Mesendoderm (in vitro differentiated cells): ENCODE measurements around the gene TRPM3.

Experiments used
- DNase-seq: peaks from one replicate; pipeline ENCODE4 v3.0.0; 2013
- H2AK5ac ChIP-seq: 2 replicates; pipeline ENCODE4 v1.6.1; 2013; ENCODE audit warnings: low read length, inconsistent platforms
- H2BK120ac ChIP-seq: 2 replicates; pipeline ENCODE4 v1.6.1; 2013; ENCODE audit warnings: low read depth, mild to moderate bottlenecking, low read length, moderate library complexity, mixed read lengths
- H2BK15ac ChIP-seq: replicated peaks from 2 replicates; pipeline ENCODE4 v1.6.1; 2013; ENCODE audit warnings: low read depth, mild to moderate bottlenecking, moderate library complexity
- H2BK5ac ChIP-seq: 2 replicates; pipeline ENCODE4 v1.6.1; 2013; ENCODE audit warnings: low read length, inconsistent platforms
- H3K18ac ChIP-seq: 2 replicates; pipeline ENCODE4 v1.6.1; 2013; ENCODE audit warnings: mild to moderate bottlenecking, low read length, mixed read lengths
- H3K23ac ChIP-seq: one replicate; pipeline ENCODE4 v1.6.1; 2013; ENCODE audit warnings: low read length
- H3K27ac ChIP-seq: 2 replicates; pipeline ENCODE4 v1.5.1; 2013; ENCODE audit warnings: low read depth, mild to moderate bottlenecking, inconsistent platforms, low read length, moderate library complexity
- H3K27me3 ChIP-seq: 2 replicates; pipeline ENCODE4 v1.6.1; 2013; ENCODE audit warnings: low read length, control low read depth, mild to moderate bottlenecking, inconsistent platforms; ENCODE audit not compliant: insufficient read depth, poor library complexity
- H3K36me3 ChIP-seq: 2 replicates; pipeline ENCODE4 v1.6.1; 2013; ENCODE audit warnings: low read length, inconsistent platforms; ENCODE audit not compliant: control insufficient read depth, insufficient read depth
- H3K4ac ChIP-seq: one replicate; pipeline ENCODE4 v1.6.1; 2013; ENCODE audit warnings: low read depth, mild to moderate bottlenecking, low read length, moderate library complexity
- H3K4me1 ChIP-seq: 2 replicates; pipeline ENCODE4 v1.6.1; 2013; ENCODE audit warnings: low read depth, low read length, inconsistent platforms; ENCODE audit not compliant: control insufficient read depth
- H3K4me2 ChIP-seq: 2 replicates; pipeline ENCODE4 v1.6.1; 2013; ENCODE audit warnings: low read length
- H3K4me3 ChIP-seq: 2 replicates; pipeline ENCODE4 v1.5.1; 2013; ENCODE audit warnings: mild to moderate bottlenecking, low read length
- H3K56ac ChIP-seq: one replicate; pipeline ENCODE4 v1.6.1; 2013; ENCODE audit warnings: low read length
- H3K79me1 ChIP-seq: 2 replicates; pipeline ENCODE4 v1.6.1; 2013; ENCODE audit warnings: low read length, inconsistent platforms
- H3K79me2 ChIP-seq: 2 replicates; pipeline ENCODE4 v1.6.1; 2013; ENCODE audit warnings: mild to moderate bottlenecking, low read length; ENCODE audit not compliant: control insufficient read depth, insufficient read depth
- H3K9ac ChIP-seq: 2 replicates; pipeline ENCODE4 v1.6.1; 2013; ENCODE audit warnings: low read length, inconsistent platforms
- H4K5ac ChIP-seq: one replicate; pipeline ENCODE4 v1.6.1; 2013; ENCODE audit warnings: low read length
- H4K8ac ChIP-seq: one replicate; pipeline ENCODE4 v1.6.1; 2013; ENCODE audit warnings: low read depth, mild to moderate bottlenecking, control low read depth, low read length, moderate library complexity
- WGBS: extraction: QIAGEN DNeasy Blood & Tissue Kit; methylation state at CpG from one replicate; pipeline ENCODE4 v1.1.7; 2013; ENCODE audit warnings: low lambda C conversion rate, missing lambda C conversion rate; ENCODE audit not compliant: insufficient coverage; ENCODE audit errors: extremely low coverage; 5-methylcytosine and 5-hydroxymethylcytosine counted together

TRPM3 gene

DNA sequence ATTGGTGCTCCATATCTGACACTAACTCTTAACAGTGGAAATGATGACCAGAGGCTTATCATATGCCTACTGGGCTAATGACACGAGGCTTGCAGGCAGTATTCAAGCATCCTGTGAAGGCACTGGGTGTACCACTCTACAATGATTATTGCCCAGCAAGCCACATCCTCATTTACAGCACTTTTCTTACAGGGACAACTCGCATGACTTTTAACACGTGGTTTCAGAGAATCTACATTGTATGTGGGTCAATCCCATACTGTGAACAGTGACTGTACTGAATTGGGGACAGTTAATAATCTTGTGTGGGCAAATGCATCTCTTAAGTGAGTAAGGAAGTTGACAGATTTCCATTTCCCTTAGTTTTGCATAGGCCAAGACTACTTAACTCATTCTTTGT, 260.0 kb downstream of the TRPM3 start:
- no peak overlapping the region for H3K4me2 ChIP-seq
- H3K4me3 ChIP-seq, result no peak overlapping the region
- WGBS, result no CpG with 5 or more reads among the region's 3 CpGs
- no peak overlapping the region for H3K23ac ChIP-seq
- H3K9ac ChIP-seq, result no peak overlapping the region
- no peak overlapping the region for H4K8ac ChIP-seq
- H3K56ac ChIP-seq, result no peak overlapping the region
- no peak overlapping the region for H3K27ac ChIP-seq
- H3K27me3 ChIP-seq, result no peaks in the 10 kb centered on the region
- H4K5ac ChIP-seq, result no peak overlapping the region
- no peak for DNase-seq
- no peak overlapping the region for H2AK5ac ChIP-seq
- H3K36me3 ChIP-seq, result no peaks in the 10 kb centered on the region
- no peak overlapping the region for H3K4ac ChIP-seq
- H3K79me1 ChIP-seq, result no peaks in the 10 kb centered on the region
- H2BK120ac ChIP-seq, result no peak overlapping the region
- H2BK5ac ChIP-seq, result no peak overlapping the region
- H2BK15ac ChIP-seq, result no peak overlapping the region
- H3K4me1 ChIP-seq, result no peaks in the 10 kb centered on the region
- no peaks in the 10 kb centered on the region for H3K79me2 ChIP-seq
- no peak overlapping the region for H3K18ac ChIP-seq

DNA sequence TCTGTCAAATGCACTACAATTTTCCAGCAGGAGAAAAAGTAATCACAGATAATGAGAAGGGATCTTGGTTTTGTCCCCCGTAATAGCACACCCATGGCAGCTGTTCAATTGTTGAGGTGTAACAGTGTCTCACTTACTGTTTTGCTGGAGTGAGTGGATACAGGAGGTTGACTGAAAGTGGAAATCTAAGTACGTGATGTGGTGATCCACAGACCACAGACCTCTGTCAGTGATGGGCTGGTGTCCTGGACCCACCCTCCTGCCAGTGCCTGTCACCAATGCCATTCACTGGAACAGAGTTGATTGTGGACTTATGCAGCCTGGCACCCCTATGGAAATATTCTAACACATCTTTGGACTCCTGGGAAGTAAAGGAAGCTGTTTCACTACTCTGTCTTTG, 261.7 kb downstream of the TRPM3 start:
- H3K4me3 ChIP-seq, result no peak overlapping the region
- no peaks in the 10 kb centered on the region for H3K36me3 ChIP-seq
- H2AK5ac ChIP-seq, result no peak overlapping the region
- H3K79me2 ChIP-seq, result no peaks in the 10 kb centered on the region
- H3K4me2 ChIP-seq, result no peak overlapping the region
- no peak overlapping the region for H3K18ac ChIP-seq
- H2BK120ac ChIP-seq, result no peak overlapping the region
- no peak overlapping the region for H2BK15ac ChIP-seq
- no peaks in the 10 kb centered on the region for H3K79me1 ChIP-seq
- H4K8ac ChIP-seq, result no peak overlapping the region
- no peak for DNase-seq
- H2BK5ac ChIP-seq, result no peak overlapping the region
- no peaks in the 10 kb centered on the region for H3K27me3 ChIP-seq
- no peak overlapping the region for H3K27ac ChIP-seq
- H3K4me1 ChIP-seq, result no peaks in the 10 kb centered on the region
- no peak overlapping the region for H3K56ac ChIP-seq
- WGBS, result no CpG with 5 or more reads among the region's 2 CpGs
- no peak overlapping the region for H3K23ac ChIP-seq
- H4K5ac ChIP-seq, result no peak overlapping the region
- H3K9ac ChIP-seq, result no peak overlapping the region
- no peak overlapping the region for H3K4ac ChIP-seq

DNA sequence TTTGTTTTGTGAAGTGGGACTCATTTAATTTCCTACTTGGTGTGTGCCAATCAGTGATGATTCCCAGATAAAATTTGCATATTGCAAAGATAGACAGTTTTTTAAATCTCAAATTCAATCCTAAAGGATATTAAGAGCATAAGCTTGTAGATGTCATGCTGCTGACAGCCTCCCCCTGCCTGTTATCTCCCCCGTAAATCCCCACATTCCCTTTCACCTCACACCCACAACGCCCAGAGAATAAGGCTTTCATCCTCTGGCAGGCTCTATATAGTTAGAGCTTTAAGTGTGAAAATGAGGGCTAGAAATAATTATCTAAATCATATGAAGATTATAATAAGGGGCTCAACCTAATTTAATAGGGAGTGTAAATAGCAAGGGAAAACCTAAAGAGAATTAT, 265.0 kb downstream of the TRPM3 start:
- H3K18ac ChIP-seq, result no peak overlapping the region
- no peak overlapping the region for H3K23ac ChIP-seq
- H3K27me3 ChIP-seq, result no peaks in the 10 kb centered on the region
- no peak overlapping the region for H3K4ac ChIP-seq
- H2BK5ac ChIP-seq, result no peak overlapping the region
- H2BK120ac ChIP-seq, result no peak overlapping the region
- no peaks in the 10 kb centered on the region for H3K79me1 ChIP-seq
- H2AK5ac ChIP-seq, result no peak overlapping the region
- H3K9ac ChIP-seq, result no peak overlapping the region
- H3K27ac ChIP-seq, result no peak overlapping the region
- H2BK15ac ChIP-seq, result no peak overlapping the region
- H3K79me2 ChIP-seq, result no peaks in the 10 kb centered on the region
- DNase-seq, result no peak
- no peak overlapping the region for H3K4me2 ChIP-seq
- no peak overlapping the region for H3K56ac ChIP-seq
- no peak overlapping the region for H4K5ac ChIP-seq
- H3K4me1 ChIP-seq, result no peaks in the 10 kb centered on the region
- WGBS, result no CpG with 5 or more reads among the region's 2 CpGs
- no peaks in the 10 kb centered on the region for H3K36me3 ChIP-seq
- no peak overlapping the region for H3K4me3 ChIP-seq
- no peak overlapping the region for H4K8ac ChIP-seq

DNA sequence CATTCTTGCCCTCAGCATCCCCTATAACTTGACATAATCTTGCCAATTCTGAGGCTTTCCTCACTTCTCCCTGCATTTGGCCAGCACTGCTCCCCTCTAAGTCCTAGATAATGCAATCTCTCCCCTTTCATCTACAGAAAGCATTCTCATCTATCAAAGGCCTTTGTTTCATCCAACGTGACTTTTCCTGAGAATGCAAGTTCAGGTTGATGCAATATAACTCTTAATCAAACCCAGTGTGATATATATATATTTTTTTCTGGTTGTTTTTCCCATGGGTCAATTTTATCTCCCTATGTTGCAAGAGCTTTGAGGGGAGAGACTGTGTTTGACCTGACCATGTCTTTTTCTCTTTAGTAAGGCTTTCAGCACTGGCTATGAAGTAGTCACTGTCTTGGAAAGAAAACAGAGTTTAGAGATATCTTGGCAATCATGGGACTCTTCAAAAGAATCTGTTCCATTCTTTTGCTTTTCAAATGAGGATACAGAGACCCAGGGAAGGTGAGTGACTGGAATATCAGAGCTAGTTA, 268.6 kb downstream of the TRPM3 start:
- H3K18ac ChIP-seq, result no peak overlapping the region
- H3K4ac ChIP-seq, result no peak overlapping the region
- H2BK15ac ChIP-seq, result no peak overlapping the region
- no peak overlapping the region for H2AK5ac ChIP-seq
- no peak overlapping the region for H4K5ac ChIP-seq
- H3K36me3 ChIP-seq, result no peaks in the 10 kb centered on the region
- H3K4me2 ChIP-seq, result no peak overlapping the region
- no peaks in the 10 kb centered on the region for H3K79me2 ChIP-seq
- H3K23ac ChIP-seq, result no peak overlapping the region
- H3K79me1 ChIP-seq, result no peaks in the 10 kb centered on the region
- H4K8ac ChIP-seq, result no peak overlapping the region
- H2BK5ac ChIP-seq, result no peak overlapping the region
- no peak overlapping the region for H3K56ac ChIP-seq
- H3K27me3 ChIP-seq, result no peaks in the 10 kb centered on the region
- H3K27ac ChIP-seq, result no peak overlapping the region
- no peak overlapping the region for H2BK120ac ChIP-seq
- no peak for DNase-seq
- H3K4me3 ChIP-seq, result no peak overlapping the region
- H3K9ac ChIP-seq, result no peak overlapping the region
- no peaks in the 10 kb centered on the region for H3K4me1 ChIP-seq
- WGBS, result no CpG with 5 or more reads among the region's 1 CpG

DNA sequence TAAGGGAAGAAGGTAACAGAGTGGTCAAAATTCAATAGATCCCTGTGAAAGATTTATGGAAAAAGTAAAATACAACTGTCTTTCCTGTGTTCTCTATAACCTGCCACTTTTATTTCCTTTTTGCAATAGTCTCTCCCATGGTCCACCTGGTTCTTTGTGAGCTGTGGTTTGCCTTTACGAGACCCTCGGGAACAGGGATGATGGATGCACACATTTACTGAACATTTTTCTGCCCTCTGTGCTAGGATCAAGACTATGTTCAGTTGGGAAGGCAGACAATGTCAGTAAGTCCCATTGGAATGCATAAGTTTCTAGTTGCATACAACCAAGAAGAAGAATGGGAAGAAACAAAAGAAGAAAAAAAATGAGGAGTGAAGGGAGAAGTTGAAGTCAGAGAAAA, 281.2 kb downstream of the TRPM3 start:
- Histone ChIP-seq H3K4me1 (no peaks in the 10 kb centered on the region), H3K36me3 (no peaks in the 10 kb centered on the region), H3K4me2 (no peak overlapping the region), H3K27me3 (no peaks in the 10 kb centered on the region), H3K27ac (no peak overlapping the region), H3K18ac (no peak overlapping the region), H4K8ac (no peak overlapping the region), H3K79me2 (no peaks in the 10 kb centered on the region), H2AK5ac (no peak overlapping the region), H2BK120ac (no peak overlapping the region), H2BK5ac (no peak overlapping the region), H3K56ac (no peak overlapping the region), H3K79me1 (no peaks in the 10 kb centered on the region), H3K4me3 (no peak overlapping the region), H2BK15ac (no peak overlapping the region), H3K9ac (no peak overlapping the region), H3K4ac (no peak overlapping the region), H4K5ac (no peak overlapping the region), H3K23ac (no peak overlapping the region)
- no peak for DNase-seq
- WGBS, result no CpG with 5 or more reads among the region's 2 CpGs

DNA sequence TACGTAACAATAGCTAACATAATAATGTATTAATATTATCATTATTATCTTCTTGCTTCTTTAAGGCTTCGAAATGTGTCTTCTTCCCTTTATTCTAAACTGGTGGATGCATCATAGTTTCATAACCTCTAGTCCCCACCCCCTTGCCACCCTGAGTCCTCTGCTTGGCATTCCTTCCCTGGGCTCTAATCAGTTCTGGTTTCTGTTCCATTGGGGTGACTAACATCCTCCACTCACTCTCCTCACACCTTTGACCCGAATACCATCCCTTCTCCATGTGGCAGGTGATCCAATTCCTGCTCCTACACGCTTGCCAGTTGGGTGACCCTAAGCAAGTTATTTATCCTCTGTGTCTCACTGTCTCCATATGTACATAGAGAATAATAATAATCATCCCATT, 286.1 kb downstream of the TRPM3 start:
- no peak overlapping the region for H3K4me2 ChIP-seq
- no peaks in the 10 kb centered on the region for H3K79me1 ChIP-seq
- no peak overlapping the region for H3K4ac ChIP-seq
- no peak overlapping the region for H3K56ac ChIP-seq
- H3K27ac ChIP-seq, result no peak overlapping the region
- H3K23ac ChIP-seq, result no peak overlapping the region
- no peak overlapping the region for H4K8ac ChIP-seq
- H3K9ac ChIP-seq, result no peak overlapping the region
- no peaks in the 10 kb centered on the region for H3K79me2 ChIP-seq
- no peak overlapping the region for H3K18ac ChIP-seq
- H4K5ac ChIP-seq, result no peak overlapping the region
- WGBS, result no CpG with 5 or more reads among the region's 4 CpGs
- DNase-seq, result no peak
- H3K4me3 ChIP-seq, result no peak overlapping the region
- no peaks in the 10 kb centered on the region for H3K4me1 ChIP-seq
- H2AK5ac ChIP-seq, result no peak overlapping the region
- no peak overlapping the region for H2BK5ac ChIP-seq
- H3K27me3 ChIP-seq, result no peaks in the 10 kb centered on the region
- no peaks in the 10 kb centered on the region for H3K36me3 ChIP-seq
- no peak overlapping the region for H2BK120ac ChIP-seq
- H2BK15ac ChIP-seq, result no peak overlapping the region
